NCI-H1417 (cell line): ENCODE measurements around the gene AGFG1.

Source experiments
- DNase-seq, 3 experiments: peaks; one replicate each; lab custom pipeline; 2025; lab: John Stamatoyannopoulos, UW

The AGFG1 gene

GRCh38 chr2:227608561-227609338 is 136.8 kb downstream of the AGFG1 start:
- peak in 1 of 3 experiments; percentile 39 for DNase-seq

- DNase-seq, result no peak
These were observed 138.2 kb downstream of the AGFG1 start for GRCh38 chr2:227610123-227610522.
